GM18520 (cell line): Measurements from ENCODE around the gene TDRD3.
"Not testable (repeated sequence)": the region's sequence is repeated elsewhere in the genome, so short reads cannot be mapped to it uniquely, and the experiment has no call there.

Experiments used
- ATAC-seq: cut with Tn5 transposase; IDR thresholded peaks from one replicate; pipeline ENCODE4 v1.9.1; 2021; ENCODE audit not compliant: unreplicated experiment

TDRD3 gene

GRCh38 chr13:60396783-60397703, at the start of gene TDRD3:
Gene TDRD3 (plus strand): TSS chr13:60397220. CDS start chr13:60397365, 145 bp downstream.
- peak; percentile 49 for ATAC-seq

GRCh38 chr13:60347690-60348089, 49.3 kb upstream of the TDRD3 start:
- no peak for ATAC-seq

- no peak for ATAC-seq
Observed at GRCh38 chr13:60348097-60348496, 48.9 kb upstream of the TDRD3 start.

- ATAC-seq, result no peak
Observed at GRCh38 chr13:60351326-60351725, 45.7 kb upstream of the TDRD3 start.

GRCh38 chr13:60351855-60352615, 45.0 kb upstream of the TDRD3 start:
- ATAC-seq, result no peak

- ATAC-seq, result no peak
Observed at GRCh38 chr13:60352644-60353043, 44.4 kb upstream of the TDRD3 start.

DNA sequence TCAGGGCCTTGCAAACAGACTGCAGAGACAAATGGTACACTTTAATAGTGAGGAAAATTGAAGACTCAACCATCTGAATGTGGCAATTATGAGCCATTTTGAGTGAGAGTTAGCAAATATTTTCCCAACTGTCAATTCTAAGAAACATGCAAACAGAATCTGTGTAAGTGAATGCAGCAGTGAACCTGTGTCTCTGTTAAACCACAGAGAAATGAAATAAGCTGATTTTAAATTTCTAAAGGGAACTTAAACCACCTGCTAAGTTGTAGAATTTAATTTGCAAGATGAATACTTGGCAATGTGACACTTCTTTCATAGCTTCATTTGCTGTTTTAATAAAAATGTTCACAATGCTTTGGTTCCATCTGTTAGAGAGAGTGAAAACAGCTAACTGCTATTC, 42.0 kb upstream of the TDRD3 start:
- ATAC-seq, result no peak

DNA sequence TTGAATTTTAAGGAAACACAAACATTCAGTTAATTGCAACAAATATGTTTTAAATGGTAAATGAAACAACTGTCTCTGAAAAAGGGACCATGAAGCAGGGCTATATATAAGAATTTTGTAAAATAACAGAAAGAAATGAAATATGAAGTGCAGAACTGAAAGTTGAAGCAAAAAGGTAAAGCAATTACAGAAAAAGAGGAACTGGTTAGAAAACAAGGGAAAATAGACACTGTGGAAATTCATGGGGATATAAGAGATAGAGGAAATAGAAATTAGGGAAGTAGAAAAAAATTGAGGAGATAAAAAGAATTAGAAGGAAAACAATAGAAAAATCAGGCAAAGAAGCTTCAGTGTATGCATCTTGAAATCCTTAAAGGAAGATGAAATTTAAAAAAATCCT, 40.0 kb upstream of the TDRD3 start:
- ATAC-seq, result no peak

DNA sequence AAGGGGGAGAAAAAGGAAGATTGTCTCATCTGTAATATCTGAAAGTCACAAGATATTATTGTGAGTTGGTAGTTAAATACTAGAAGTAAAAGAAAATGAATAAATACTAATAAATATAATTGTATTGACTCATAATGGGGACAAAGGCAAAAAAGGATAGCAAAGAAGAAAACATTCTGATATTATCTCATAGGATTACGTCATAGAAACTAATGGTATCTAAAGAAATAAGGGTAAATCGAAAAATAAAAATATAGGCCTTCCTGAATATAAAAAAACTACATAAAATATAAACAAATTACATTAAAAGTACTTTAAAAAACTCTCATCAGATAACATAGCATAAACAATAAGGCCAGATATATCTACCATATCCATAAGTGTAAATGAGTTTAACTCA, 38.6 kb upstream of the TDRD3 start:
- no peak for ATAC-seq

DNA sequence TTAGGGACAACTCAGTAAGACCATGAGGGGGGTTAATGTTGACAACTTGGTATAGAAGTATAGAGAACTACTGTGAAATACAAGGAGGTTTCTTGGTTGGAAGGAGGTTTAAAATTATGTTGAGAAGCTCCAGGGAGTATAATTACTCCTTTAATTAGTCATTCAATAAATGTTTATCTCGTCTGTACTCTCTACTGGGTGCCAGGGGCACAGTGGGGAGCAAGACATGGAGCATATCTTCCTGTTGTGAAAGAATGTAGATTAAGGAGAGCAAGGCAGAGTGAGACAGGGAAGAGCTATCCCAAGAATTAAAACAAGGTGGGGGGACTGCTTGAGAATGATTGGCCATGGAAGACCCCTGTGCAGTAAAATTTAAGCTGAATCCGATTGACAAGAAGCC, 33.7 kb upstream of the TDRD3 start:
- ATAC-seq, result no peak

- ATAC-seq, result no peak
Observed at GRCh38 chr13:60369242-60369641, 27.8 kb upstream of the TDRD3 start.

DNA sequence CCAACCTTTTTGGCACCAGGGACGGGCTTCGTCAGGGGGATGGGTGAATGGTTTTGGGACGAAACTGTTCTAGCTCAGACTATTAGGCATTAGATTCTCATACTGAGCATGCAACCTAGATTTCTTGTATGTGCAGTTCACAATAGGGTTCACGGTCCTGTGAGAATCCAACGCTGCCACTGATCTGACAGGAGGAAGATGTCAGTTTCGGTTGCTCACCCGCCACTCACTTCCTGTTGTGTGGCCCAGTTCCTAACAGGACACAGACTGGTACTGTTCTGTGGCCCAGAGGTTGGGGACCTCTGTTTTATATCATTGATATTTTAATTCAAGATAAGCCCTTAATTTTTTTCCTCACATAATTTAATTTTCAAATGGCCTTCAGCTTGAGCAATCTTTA, 26.7 kb upstream of the TDRD3 start:
- no peak for ATAC-seq

DNA sequence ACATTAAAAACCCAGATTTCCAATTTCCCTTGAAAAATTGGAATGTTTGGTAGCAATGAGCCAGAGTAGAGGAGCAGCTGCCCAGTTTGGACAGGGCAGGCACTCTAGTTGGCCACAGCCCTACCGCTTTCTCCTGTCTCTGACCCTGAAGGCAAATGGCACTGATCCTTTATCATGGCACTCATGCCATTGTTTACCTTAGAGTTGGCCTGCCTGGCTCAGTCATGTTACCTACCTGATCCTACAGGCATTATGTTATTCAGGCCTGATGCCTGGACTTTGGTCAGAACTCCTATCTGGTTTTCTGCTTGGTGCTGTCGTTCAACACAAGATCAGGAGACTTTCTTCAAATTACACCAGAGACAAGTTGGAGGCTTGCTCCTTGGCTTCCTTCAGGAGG, 24.9 kb upstream of the TDRD3 start:
- no peak for ATAC-seq

GRCh38 chr13:60379282-60379681, 17.7 kb upstream of the TDRD3 start:
- ATAC-seq, result not testable (repeated sequence)

DNA sequence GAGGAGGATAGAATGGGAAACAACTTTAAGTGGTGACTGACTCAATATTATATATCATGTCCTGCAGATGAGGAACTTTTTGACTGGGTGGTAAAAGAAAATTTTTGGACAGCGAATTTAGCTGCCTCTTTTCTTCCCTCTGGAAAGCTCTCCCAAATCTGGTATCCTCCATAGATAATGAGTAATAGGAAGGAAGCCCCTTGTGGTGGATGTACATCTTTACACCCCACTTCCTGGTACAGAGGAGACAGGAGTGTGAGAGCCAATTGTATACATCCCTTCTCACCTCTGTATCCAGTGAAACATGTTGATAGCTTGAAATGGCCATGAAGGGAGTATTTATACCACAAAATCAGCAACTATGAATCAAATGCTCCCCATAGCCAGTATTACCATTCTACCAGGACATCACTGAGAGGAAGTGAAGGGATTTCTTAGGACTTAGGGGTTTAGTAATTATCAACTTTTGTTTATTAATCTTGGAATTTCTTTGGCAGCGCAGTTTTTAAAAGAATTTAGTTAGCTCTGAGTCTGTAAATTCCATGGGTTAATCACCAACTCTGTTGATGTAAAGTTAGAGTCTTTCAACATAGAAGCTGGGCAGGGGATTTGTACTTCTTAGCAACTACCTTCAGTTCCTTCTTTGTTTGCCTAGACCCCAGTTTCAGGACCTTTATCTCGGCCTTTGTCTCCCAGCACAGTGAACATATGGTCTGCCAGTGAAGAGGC, 17.0 kb upstream of the TDRD3 start:
- no peak for ATAC-seq

- ATAC-seq, result no peak
Observed at GRCh38 chr13:60384911-60385310, 12.1 kb upstream of the TDRD3 start.

DNA sequence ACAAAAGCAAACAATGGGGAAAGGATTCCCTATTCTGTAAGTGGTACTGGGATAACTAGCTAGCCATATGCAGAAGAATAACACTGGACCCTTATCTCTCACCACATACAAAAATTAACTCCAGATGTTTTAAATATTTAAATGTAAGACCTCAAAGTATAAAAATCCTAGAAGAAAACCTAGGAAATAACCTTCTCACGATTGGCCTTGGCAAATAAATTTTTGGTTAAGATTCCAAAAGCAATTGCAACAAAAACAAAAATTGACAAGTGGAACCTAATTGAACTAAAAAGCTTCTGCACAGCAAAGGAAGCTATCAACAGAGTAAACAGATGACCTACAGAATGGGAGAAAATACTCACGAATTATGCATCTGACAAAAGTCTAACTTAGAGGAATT, 10.8 kb upstream of the TDRD3 start:
- ATAC-seq, result no peak

- no peak for ATAC-seq
Observed at GRCh38 chr13:60392131-60392530, 4.9 kb upstream of the TDRD3 start.

DNA sequence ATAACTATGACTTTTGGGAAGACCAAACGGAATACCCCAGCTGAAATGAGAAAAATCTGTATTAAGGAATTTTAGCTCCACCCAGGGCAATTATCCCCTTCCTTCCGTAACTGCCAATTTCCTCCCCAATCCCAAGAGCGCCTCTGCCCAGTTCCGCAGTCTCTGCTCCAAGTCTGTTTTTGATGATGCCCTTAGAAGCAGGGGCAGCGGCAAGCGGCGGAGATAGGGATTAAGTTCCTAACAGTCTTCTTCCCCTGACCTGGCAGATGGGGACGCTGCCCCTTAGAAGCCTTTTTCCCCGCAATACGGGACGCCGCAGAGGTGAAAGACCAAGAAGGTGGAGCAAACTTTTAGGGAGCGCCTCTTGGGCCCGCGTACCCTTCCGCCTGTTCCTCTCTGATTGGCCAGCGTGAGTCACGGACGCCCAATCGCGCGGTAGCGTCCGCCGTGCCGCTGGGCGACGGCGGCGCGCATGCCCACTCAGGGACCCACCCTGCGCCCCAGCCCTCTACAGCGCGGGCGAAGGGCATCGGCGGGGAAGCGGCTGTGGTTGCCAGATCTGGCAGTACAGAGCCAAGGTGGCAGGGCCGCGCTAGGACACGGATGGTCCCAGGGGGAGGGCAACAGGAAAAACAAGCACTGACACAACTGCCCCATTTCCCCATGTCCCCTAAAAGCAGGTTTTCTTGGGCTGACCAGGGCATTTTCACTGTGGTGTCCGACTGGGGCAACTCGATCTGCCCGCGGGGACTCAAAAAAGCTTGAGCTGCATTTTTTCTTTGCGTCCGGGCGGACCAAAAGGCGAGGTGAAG, 843 bp upstream of the TDRD3 start:
- ATAC-seq, result peak; percentile 83

DNA sequence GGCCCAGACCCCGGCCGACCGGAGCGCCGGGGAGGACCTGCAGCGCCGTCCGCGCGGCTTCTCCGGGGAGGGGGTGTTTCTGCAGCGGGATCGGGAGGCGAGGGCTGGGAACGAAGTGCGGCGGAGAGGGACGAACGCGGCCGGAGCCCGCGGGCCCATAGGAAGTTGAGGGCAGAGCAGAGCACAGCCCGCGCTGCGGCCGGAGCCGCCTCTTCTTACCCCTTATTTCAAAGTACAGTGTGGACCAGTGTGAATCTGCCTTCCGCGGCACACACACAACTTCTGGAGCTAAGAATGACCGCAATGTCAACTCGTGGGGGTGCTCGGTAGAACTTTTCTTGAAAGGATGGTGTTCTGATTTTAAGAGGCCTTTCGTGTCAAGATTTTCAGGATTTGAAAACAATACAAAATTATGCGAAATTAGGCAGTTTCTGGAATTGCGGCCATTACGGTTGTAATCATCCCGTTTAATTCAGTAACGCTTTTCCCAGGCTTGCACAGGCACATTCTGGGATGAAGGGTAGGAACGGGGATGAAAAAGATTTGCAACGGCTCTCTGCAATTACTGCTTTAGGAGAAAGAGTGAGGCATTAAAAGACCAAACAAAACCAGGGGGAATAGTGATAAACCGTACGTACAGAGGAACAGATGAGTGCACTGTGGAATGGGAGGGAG, 821 bp downstream of the TDRD3 start:
- peak; percentile 14 for ATAC-seq
